GM18519 (cell line): ENCODE results near the gene GCFC2.
"Not testable (repeated sequence)": the region's sequence is repeated elsewhere in the genome, so short reads cannot be mapped to it uniquely, and the experiment has no call there.

ENCODE experiments used
- ATAC-seq: cut with Tn5 transposase; IDR thresholded peaks from one replicate; pipeline ENCODE4 v1.9.1; 2021; ENCODE audit warnings: mild to moderate bottlenecking, moderate library complexity; ENCODE audit not compliant: unreplicated experiment, low FRiP score

GCFC2 gene

DNA sequence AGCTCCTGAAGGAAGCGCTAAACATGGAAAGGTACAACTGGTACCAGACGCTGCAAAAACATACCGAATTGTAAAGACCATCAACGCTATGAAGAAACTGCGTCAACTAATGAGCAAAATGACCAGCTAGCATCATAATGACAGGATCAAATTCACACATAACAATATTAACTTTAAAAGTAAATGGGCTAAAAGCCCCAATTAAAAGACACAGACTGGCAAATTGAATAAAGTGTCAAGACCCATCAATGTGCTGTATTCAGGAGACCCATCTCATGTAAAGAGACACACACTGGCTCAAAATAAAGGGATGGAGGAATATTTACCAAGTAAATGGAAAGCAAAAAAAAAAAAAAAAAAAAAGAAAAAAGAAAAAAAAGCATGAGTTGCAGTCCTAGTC lies 27.3 kb downstream of the GCFC2 start:
- ATAC-seq, result not testable (repeated sequence)

DNA sequence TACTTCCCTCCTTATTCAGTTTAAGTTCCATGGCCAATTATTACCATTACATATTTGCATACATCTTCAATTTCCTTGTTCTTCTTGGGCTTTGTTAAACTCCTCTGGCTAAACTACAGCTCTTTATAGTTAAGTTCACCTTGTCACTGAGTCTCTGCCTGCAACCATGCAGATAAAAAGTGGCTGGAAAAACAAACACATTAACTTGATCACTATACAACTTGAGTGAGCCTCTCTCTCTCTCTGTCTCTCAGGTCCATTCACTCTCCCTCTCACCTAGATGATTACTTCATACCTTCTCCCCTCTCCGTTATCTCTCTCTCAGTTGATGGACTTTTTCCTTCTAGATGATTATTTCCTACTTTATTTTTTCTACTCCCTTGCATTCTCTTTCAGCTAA lies 30.3 kb downstream of the GCFC2 start:
- no peak for ATAC-seq

DNA sequence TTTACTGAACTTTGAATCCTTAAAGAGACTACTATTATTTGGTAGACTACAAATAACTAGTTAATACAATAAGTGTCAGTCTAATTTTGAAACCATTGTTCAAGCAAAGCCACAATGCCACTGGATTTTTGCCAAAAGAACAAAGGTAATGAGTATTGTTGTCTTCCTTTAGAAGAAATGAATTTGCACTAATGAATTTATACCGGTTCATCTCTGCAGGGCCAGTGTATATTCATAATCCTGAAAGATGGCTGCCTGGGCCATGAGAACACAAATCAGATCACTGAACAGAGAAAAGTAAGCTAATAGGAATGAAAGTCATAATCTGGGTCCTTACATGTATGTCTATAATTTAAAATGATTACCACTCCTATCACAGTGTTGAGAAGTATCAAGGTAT lies 31.2 kb downstream of the GCFC2 start:
- ATAC-seq, result no peak

DNA sequence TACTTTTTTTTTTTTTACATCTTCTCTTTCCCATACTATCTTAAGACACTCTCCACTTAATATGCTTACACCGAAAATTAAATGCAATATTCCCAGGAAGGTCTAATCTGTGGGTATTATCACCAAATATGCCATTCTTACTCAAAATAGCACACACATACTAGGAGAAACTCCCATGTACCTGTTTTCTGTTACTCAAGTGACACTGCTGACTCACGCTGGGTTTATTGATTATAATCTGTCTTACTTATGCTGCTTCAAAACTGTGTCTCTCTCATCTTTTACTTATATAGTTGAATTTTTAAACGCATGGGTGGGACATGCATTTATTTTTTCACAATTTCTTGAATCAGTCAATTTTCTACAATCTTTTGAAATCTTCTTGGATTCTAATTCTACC lies 34.3 kb downstream of the GCFC2 start:
- ATAC-seq, result no peak

DNA sequence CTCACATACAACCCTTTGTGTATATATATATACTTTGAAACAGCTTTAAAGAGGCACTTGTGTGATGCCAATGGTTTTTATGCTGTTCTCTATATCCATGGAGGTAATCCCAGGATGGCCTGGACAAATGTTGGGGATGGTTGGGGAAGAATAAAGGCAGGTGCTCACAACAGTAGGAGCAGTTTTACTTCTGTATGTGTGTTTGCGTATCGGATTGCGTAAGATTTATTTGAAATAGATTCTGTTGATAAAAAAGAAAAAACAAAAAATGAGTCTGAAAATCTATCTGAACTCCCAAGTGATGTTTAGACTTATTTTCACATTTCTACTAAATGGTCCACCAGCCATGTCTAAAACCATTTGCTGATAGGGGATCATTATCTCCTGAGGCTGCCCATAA lies 34.8 kb downstream of the GCFC2 start:
- ATAC-seq, result no peak

DNA sequence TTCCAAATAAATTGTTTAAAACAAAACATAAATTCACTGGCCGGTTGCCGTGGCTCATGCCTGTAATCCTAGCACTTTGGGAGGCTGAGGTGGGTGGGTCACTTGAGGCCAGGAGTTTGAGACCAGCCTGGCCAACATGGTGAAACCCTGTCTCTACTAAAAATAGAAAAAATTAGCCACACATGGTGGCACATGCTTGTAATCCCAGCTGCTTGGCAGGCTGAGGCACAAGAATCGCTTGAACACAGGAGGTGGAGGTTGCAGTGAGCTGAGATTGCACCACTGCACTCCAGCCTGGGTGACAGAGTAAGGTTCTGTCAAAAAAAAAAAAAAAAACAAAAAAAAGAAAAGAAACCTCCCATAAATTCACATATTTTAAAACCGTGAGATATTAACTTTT lies 35.3 kb downstream of the GCFC2 start:
- ATAC-seq, result not testable (repeated sequence)

DNA sequence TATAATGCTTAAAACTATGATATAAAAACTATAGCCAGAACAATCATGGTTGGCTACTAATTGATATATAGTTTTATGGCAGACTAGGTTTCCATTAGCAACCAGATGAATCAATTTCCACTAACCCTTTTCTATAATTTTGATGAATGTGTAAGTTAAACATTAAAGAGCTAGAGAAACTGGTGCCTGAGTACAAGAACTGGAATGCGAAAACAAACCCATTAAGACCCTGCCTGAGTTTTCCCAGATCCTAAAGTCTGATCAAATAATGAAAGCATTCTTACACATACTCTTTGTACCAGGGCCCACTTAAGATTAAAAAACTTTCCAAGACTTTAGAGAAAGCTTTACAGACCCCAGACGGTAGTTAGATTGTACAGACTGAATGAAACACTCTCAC lies 42.8 kb downstream of the GCFC2 start:
- no peak for ATAC-seq

DNA sequence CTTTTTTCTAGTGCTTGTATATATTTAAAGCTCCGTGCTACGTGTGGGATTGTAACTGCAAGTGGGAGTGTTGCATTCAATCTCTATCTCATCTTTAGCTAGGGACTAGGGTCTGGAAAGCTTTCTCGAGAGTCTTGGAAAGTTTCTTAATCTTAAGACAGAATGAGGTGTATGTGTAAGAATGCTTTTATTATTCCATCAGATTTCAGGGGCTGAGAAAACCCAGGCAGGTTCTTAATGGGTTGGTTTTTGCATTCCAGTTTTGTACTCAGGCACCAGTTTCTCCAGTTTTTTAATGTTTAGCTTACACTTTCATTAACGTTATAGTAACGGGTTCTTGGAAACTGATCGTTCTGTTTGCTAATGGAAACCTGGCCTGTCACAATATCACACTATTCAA lies 43.8 kb downstream of the GCFC2 start:
- no peak for ATAC-seq

DNA sequence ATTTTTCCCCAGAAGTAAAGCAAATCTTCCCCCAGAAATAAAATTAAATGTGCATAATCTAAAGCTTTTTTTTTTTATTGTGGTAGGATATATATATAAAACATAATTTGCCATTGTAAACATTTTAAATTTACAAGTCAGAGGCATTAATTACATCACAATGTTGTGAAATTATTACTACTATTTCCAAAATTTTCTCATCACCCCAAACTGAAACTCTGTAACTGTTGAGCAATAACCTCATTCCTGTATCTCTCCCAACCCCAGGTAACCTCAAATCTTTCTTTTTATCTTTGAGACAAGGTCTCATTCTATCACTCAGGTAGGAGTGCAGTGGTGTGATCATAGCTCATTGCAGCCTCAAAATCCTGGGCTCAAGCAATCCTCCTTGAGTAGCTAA lies 52.9 kb downstream of the GCFC2 start:
- no peak for ATAC-seq

DNA sequence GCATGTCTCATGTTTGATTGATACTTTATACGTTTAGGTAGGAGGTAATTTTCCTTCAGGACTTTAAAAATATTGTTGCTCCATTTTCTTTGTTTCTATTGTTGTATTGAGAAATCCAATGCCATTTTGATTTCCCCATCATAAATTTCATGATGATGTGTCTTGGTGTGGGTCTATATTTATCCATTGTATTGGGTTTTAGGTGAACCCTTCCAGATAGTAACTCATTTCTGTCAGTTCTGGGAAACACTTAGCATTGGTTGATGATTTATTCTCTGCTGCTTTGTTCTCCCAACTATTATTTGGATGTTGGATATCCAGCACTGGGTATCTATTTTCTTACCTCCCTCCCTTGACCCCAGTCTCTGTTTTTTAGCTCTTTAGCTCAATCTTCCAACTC lies 54.2 kb downstream of the GCFC2 start:
- ATAC-seq, result no peak

DNA sequence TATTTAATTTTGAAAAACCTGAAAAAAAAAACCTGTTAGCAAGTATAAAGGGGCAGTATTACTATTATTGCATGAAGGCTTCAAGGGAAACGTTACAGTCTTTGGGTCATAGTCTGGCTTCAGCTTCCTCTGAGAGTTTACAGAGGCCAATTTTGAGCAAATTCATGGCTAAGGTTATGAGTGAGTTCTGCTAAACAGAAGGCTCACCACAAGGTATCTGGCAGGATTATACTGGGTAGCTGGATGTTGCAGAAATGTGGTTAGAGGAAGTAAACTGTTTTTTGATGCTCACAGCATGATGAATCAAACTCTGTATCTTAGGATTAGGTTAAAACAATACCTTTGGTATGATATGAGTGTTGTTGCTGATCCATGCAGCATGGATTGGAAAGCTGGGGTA lies 54.9 kb downstream of the GCFC2 start:
- no peak for ATAC-seq

DNA sequence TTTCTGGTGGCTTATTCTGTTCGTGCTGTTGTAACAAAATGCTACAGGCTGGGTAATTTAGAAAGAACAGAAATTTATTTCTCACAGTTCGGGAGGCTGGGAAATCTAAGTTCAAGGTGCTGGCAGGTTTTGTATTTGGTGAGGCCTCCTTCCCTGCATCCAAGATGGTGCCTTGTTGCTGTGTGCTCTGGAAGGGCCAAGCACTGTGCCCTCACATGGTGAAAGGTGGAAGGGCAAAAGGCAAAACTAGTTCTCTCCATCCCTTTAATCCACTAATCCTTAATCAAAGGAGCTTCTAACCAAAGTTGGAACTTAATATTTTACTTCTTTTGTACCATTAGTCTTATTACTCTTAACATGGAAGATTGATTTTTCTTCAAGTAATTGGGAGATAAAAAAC lies 56.7 kb downstream of the GCFC2 start:
- ATAC-seq, result no peak

DNA sequence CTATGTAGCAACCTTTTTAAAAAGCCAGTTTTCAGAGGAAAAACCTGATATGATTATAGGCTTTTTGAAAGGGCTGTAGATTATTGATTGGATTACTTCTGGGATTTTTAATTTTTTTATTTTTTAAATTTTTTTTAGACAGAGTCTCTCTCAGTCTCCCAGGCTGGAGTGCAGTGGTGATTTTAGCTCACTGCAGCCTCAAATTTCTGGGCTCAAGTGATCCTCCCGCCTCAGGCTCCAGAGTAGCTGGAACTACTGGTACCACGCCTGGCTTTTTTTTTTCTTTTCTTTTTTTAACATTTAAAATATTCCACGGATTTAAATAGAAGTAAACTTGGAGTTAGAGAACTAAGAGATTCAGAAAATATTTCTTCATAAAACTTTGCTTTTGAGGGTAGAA lies 62.9 kb downstream of the GCFC2 start:
- ATAC-seq, result no peak

DNA sequence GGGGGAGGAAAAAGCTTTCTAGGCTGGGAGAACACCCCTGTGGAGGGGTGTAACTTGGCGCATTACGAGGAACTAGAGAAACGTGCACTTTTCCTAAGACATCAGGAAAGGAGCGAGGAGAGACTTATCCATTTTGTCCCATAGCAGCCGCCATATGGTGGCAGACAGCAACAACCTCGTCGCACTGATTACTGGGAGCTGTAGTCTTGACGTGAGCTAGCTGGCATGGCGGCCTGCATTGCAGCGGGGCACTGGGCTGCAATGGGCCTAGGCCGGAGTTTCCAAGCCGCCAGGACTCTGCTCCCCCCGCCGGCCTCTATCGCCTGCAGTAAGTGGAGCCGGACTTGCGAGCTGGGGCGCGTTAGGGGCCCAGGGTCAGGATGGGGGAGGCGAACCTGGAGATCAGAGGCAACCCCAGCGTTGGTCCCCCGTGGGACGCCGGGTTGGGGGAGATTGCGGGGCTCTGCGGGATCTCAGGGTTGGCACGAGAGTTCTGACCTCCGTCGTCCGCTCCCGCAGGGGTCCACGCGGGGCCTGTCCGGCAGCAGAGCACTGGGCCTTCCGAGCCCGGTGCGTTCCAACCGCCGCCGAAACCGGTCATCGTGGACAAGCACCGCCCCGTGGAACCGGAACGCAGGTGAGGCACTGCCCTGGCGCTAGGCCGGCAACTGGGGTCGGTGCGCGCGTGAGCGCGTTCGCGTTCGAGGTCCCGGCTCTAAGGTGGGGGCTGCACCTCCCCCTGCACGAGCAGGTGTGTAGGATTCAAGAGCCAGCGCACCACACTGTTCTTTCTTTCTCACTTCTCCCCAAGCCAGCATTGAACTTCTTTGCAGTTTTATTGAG lies 63.9 kb downstream of the GCFC2 start, which contains the start of gene MRPL19:
Gene MRPL19, plus strand, starts transcription at position 201 of the 843 bp plus-strand sequence. Its CDS starts 25 bp downstream, at position 226.
- ATAC-seq, result peak; percentile 94

DNA sequence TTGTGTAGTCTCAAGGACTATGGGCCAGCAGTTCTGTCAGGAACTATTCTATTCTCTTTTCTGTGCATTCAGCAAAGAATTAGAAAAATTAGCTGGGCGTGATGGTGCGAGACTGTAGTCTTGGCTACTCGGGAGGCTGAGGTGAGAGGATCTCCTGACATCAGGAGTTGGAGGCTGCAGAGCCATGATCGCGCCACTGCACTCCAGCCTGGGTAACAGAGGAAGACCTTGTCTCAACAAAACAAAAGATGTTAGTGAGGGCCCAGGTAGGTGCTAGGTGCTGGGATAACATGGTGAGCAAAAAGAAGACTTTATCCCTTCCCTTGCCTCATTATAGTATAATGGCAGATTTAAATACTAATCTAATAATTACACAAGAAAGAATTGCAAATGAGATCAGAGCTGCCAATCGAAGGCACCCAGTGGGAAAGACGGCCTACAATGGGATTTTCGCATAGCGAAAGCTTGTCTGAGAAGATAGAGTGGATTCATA lies 64.6 kb downstream of the GCFC2 start:
- ATAC-seq, result no peak

DNA sequence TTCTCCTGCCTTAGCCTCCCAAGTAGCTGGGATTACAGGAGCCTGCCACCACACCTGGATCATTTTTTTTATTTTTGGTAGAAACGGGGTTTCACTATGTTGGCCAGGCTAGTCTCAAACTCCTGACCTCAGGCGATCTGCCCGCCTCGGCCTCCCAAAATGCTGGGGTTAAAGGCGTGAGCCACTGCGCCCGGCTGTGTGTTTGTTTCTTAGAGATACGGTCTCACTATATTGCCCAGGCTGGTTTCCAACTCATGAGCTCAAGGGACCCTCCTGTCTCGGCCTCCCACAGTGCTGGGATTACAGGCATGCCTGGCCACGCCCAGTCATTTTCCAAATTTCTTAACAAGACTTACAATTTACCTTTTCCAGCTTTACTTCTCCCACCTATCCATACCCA lies 65.1 kb downstream of the GCFC2 start:
- ATAC-seq, result no peak

DNA sequence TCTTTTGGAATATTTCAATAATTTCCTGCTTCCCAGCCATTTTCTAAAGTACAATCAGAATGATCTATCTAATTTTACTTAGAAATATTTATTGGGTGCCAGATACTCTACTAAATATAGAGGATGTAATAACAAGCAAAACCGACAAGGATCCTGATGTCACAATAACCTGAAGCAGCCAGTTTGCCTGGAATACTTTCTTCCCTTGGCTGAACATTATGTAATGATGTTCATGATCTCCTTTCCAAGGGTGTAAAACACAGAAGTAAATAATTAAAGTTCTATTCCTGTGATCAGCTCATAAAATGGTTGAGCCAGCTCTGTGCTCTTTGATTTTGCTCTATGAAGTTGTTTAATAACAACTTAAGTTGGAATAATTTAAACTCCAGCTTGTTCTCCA lies 66.7 kb downstream of the GCFC2 start:
- ATAC-seq, result no peak

DNA sequence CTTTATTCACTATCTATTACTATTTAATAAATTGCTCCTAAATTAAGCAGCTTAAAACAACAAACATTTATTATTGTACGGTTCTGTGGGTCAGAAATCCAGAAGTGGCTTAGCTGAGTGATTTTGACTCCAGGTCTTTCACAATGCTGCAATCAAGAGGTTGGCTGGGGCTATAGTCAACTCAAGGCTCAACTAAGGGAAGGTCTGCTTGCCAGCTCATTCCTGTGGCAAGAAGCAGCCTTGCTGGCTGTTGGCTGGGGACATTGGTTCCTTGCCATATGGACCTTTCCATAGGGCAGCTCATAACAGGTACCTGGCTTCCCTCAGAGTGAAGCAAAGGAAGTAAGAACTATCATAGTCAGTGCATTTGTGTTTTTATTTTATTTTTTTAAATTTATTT lies 69.1 kb downstream of the GCFC2 start:
- no peak for ATAC-seq

DNA sequence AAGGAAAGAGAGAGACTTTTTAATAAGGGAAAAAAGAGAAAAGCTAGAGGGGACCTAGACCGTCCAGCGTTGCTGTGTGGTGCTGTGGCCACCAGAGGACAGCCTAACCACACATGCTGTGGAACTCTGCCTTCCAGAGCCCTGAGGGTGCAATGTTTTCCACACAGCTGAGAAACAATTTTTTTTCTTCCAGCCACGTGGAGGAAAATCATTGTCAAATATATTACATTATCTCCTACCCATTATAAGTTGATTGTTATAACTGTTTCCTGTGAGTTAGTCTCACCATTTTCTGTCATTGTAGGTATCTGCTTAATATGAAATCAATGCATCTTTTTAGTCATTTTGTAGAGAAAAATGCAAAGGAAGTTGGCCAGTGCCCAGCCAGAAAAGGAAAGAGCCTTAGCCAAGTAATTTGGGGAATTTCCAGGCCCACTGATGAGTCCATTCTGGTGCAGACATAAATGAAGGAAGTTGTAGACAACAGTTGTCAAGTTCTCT lies 70.0 kb downstream of the GCFC2 start:
- peak; percentile 93 for ATAC-seq

DNA sequence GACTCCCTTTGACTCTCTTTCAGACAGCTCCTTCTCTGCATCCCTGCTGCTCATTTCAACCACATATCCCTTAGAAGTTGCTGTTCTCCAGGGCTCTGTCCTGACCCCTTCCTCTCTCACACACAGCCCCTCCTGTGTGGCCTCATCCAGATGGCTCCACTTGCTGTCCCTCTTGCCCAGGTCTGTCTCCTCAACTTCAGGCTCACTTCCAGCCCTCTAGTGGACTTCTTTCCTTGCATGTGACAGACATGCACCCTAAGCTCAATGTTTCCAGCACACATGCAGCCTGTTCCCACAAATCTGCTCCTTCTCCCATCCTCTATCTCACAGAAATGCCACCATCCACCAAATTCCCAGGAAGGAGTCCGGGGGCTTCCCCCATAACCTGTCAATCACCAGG lies 73.1 kb downstream of the GCFC2 start:
- ATAC-seq, result no peak

DNA sequence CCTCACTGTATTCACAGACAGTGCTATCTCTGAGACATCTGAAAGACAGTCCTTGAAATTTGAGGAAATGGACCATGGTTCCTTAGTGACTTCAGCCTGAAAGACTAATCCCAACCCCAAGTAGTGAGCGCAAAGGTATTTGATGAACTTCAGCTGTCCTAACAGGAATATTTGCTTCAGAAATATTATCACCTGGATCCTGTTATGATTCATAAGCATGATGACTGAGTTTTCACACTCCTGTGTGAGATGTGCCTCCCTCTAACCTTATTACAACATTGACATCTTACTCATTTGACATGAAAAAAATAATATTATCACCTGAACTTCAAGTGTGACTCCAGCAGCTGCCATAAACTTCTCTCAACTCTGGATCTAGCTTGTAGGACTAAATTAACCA lies 75.8 kb downstream of the GCFC2 start:
- ATAC-seq, result no peak

DNA sequence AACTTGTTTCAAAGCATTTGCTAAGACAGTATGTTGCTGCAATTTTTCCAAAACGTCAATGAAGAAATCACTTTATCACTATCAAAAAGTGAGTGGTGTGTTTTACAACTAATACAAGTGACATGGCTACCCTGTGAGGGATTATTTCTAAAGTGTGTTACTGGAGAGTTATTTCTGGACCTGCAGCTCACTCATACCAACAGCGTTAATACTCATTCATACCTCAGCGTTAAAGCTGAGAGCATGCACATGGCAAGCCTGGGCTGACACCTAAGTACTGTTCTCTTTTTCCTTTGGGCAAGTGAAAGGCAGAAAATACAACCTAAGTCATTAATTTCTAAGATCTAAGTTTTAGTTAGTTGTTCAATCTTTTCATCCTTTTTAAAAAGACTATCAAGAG lies 77.1 kb downstream of the GCFC2 start:
- ATAC-seq, result no peak
